DMS79 (cell line): ENCODE results near the gene TNFSF11.

Experiments
- DNase-seq: peaks from one replicate; lab custom pipeline; 2025; lab: John Stamatoyannopoulos, UW

TNFSF11 gene

DNA sequence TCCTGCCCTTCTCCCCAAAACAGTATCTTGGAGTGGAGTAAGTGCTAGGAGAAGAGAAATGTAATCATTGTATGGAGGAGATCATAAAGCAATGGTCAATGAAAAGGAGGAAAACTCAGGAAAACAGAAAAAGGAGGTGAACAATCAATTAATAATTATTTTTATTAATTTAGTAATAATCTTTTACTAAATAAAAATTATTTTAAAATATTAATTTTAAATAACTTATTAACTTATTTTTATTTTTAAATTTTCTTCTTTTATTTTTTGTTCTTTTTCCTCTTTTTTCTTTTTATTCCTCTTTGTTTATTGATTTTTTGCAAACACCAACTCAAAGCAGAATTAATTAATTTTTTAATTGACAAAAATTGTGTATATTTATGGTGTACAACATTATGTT is 80.3 kb downstream of the TNFSF11 start:
- DNase-seq = no peak

DNA sequence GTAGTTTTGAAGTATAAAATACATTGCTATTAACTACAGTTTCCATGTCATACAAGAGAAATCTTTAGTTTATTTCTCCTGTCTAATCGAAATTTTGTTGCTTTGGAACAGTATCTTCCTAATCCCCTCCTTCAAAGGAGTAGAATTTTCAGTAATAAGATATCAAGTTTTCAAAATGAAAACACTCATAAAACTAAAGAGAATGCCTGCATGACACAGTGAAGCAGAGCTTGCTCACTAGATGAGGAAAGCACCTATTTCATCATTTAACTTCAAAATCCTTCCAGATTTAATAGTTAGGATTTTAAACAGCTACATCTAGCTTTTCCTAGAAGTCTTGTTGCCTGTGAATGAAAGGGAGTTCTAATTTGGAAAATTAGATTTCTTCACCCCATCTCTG is 80.8 kb downstream of the TNFSF11 start:
- DNase-seq = no peak

DNA sequence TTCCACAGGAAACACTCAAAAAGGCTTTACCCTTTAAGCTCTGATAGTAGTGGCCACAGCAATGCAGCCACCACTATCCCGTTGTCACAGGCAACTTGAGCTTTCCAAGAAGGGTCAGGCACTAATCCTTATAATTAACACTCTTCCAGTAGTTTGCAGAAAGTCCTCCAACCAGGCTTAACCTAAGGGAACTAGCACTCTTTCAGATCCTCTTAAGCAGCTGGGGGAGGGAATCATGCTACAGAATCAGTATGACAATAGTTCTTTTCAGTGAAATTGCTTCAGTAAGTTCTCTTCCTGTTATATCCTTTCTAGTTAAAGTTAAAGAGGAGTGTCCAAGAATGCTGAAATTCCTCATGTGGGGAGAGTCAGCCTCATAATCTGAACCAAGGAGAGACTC is 82.2 kb downstream of the TNFSF11 start:
- no peak for DNase-seq

DNA sequence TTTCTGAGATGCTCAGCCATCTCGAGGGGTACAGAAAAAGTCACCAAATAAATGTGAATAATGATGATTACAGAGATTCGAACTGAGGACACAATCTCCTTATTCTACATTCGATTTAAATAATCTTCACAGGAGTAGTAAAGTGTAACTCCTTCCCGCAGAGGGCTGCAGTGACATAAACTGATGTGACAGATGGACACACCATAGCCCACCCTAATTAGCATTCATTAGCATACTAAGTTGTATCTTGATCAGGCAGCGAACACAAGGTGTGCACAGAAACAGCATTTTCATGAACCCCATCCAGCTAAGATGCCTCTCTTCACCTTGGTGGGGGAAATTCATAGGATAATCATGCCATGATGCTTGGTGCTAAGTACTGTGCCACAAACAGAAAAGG is 83.0 kb downstream of the TNFSF11 start:
- DNase-seq = no peak
